ENCODE data around the gene FREM1. TPM values are rescaled to one million over a fixed set of nuclear protein-coding genes. Genes with fewer than 3 reads are reported as not detected.

FREM1 gene
- total and polyA plus RNA-seq, 2 experiments from 2014 or later = 0.78 to 3.1 TPM

GRCh38 chr9:14752271-14752670, 158.0 kb downstream of the FREM1 start:
- TF ChIP-seq EZH2 (IDR thresholded peaks at IDR 0.05; ENCODE audit: low read depth, unreplicated experiment) (no peak), JUNB (IDR thresholded peaks at IDR 0.05; ENCODE audit: unreplicated experiment) (no peak), STAT1 (IDR thresholded peaks at IDR 0.05; ENCODE audit: unreplicated experiment) (no peak), EZH2phosphoT487 (IDR thresholded peaks at IDR 0.05; ENCODE audit: unreplicated experiment) (no peak), POLR2AphosphoS5 (IDR thresholded peaks at IDR 0.05; ENCODE audit: low read depth) (no peak), CTCF (conservative IDR thresholded peaks at IDR 0.05; ENCODE audit: low read depth in 2 of 2) (no peak), REST (IDR thresholded peaks at IDR 0.05; ENCODE audit: unreplicated experiment) (no peak)
- TF ChIP-seq, protein P1, sequence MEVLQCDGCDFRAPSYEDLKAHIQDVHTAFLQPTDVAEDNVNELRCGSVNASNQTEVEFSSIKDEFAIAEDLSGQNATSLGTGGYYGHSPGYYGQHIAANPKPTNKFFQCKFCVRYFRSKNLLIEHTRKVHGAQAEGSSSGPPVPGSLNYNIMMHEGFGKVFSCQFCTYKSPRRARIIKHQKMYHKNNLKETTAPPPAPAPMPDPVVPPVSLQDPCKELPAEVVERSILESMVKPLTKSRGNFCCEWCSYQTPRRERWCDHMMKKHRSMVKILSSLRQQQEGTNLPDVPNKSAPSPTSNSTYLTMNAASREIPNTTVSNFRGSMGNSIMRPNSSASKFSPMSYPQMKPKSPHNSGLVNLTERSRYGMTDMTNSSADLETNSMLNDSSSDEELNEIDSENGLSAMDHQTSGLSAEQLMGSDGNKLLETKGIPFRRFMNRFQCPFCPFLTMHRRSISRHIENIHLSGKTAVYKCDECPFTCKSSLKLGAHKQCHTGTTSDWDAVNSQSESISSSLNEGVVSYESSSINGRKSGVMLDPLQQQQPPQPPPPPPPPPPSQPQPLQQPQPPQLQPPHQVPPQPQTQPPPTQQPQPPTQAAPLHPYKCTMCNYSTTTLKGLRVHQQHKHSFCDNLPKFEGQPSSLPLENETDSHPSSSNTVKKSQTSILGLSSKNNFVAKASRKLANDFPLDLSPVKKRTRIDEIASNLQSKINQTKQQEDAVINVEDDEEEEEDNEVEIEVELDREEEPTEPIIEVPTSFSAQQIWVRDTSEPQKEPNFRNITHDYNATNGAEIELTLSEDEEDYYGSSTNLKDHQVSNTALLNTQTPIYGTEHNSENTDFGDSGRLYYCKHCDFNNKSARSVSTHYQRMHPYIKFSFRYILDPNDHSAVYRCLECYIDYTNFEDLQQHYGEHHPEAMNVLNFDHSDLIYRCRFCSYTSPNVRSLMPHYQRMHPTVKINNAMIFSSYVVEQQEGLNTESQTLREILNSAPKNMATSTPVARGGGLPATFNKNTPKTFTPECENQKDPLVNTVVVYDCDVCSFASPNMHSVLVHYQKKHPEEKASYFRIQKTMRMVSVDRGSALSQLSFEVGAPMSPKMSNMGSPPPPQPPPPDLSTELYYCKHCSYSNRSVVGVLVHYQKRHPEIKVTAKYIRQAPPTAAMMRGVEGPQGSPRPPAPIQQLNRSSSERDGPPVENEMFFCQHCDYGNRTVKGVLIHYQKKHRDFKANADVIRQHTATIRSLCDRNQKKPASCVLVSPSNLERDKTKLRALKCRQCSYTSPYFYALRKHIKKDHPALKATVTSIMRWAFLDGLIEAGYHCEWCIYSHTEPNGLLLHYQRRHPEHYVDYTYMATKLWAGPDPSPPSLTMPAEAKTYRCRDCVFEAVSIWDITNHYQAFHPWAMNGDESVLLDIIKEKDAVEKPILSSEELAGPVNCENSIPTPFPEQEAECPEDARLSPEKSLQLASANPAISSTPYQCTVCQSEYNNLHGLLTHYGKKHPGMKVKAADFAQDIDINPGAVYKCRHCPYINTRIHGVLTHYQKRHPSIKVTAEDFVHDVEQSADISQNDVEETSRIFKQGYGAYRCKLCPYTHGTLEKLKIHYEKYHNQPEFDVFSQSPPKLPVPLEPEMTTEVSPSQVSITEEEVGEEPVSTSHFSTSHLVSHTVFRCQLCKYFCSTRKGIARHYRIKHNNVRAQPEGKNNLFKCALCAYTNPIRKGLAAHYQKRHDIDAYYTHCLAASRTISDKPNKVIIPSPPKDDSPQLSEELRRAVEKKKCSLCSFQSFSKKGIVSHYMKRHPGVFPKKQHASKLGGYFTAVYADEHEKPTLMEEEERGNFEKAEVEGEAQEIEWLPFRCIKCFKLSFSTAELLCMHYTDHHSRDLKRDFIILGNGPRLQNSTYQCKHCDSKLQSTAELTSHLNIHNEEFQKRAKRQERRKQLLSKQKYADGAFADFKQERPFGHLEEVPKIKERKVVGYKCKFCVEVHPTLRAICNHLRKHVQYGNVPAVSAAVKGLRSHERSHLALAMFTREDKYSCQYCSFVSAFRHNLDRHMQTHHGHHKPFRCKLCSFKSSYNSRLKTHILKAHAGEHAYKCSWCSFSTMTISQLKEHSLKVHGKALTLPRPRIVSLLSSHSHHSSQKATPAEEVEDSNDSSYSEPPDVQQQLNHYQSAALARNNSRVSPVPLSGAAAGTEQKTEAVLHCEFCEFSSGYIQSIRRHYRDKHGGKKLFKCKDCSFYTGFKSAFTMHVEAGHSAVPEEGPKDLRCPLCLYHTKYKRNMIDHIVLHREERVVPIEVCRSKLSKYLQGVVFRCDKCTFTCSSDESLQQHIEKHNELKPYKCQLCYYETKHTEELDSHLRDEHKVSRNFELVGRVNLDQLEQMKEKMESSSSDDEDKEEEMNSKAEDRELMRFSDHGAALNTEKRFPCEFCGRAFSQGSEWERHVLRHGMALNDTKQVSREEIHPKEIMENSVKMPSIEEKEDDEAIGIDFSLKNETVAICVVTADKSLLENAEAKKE (CRISPR knock-in tag; IDR thresholded peaks at IDR 0.05) = no peak
- peaks cover under 1% of the 10 kb centered on the region; the same call in 1 of the 2 replicates for H3K9me2 ChIP-seq (ENCODE audit: insufficient read depth)
- no peak overlapping the region for H3K4me2 ChIP-seq
- H3K4me1 ChIP-seq (ENCODE audit: insufficient read depth) = peaks cover 10% of the 10 kb centered on the region; the same call in 1 of the 2 replicates
- no peaks in the 10 kb centered on the region for H3F3A ChIP-seq (replicated peaks; ENCODE audit: low read depth)
- no peaks in the 10 kb centered on the region for H4K20me1 ChIP-seq (replicated peaks; ENCODE audit: insufficient read depth)
- H3K27me3 Mint-ChIP-seq (ENCODE audit: insufficient read depth, low read depth, poor library complexity) = peaks cover 4% of the 10 kb centered on the region
- H3K36me3 Mint-ChIP-seq (ENCODE audit: low read depth) = no peaks in the 10 kb centered on the region
- no peaks in the 10 kb centered on the region for H3K27me3 ChIP-seq (ENCODE audit: insufficient read depth)
- H3K4me3 ChIP-seq = no peak overlapping the region
- peaks cover 20% of the 10 kb centered on the region for H3K4me1 Mint-ChIP-seq
- no peaks in the 10 kb centered on the region for H3K36me3 ChIP-seq (ENCODE audit: insufficient read depth)
- H2AFZ ChIP-seq = no peak overlapping the region
- H3K79me2 ChIP-seq (replicated peaks; ENCODE audit: insufficient read depth) = no peaks in the 10 kb centered on the region
- H3K27ac Mint-ChIP-seq = no peak overlapping the region
- no peaks in the 10 kb centered on the region; the same call in 2 of the 3 replicates for H3K9me3 Mint-ChIP-seq
- DNase-seq (ENCODE audit: low spot score) (no peak), ATAC-seq (no peak)
- H3K27ac ChIP-seq (ENCODE audit: low read depth) = no peak overlapping the region
- no peak overlapping the region for H3K4me3 Mint-ChIP-seq
